IPS-20b (cell line): ENCODE measurements around the gene JMJD8.

Source experiments
- H3K27ac ChIP-seq: one replicate; pipeline ENCODE4 v1.5.1; 2013; ENCODE audit warnings: low read length
- H3K27me3 ChIP-seq: 2 replicates; pipeline ENCODE4 v1.6.1; 2013; ENCODE audit warnings: mild to moderate bottlenecking, low read length, inconsistent platforms; ENCODE audit not compliant: insufficient read depth
- H3K36me3 ChIP-seq: 2 replicates; pipeline ENCODE4 v1.6.1; 2013; ENCODE audit warnings: low read depth, mild to moderate bottlenecking, inconsistent platforms, low read length, moderate library complexity; ENCODE audit not compliant: insufficient read depth
- H3K4me1 ChIP-seq: 2 replicates; pipeline ENCODE4 v1.6.1; 2013; ENCODE audit warnings: mild to moderate bottlenecking, control low read depth, inconsistent platforms, low read length, moderate library complexity; ENCODE audit not compliant: insufficient read depth
- H3K4me3 ChIP-seq: 2 replicates; pipeline ENCODE4 v1.5.1; 2013; ENCODE audit warnings: mild to moderate bottlenecking, low read length, inconsistent platforms
- H3K9ac ChIP-seq: 2 replicates; pipeline ENCODE4 v1.6.1; 2013; ENCODE audit warnings: low read depth, mild to moderate bottlenecking, inconsistent platforms, low read length, moderate library complexity
- H3K9me3 ChIP-seq: 2 replicates; pipeline ENCODE4 v1.6.1; 2013; ENCODE audit warnings: mild to moderate bottlenecking, low read depth, low read length, inconsistent platforms; ENCODE audit not compliant: insufficient read depth

The JMJD8 gene

GRCh38 chr16:681746-682427 lies 2.2 kb downstream of the JMJD8 start:
- Histone ChIP-seq H3K9me3 (no peaks in the 10 kb centered on the region), H3K4me3 (peak overlapping the region; percentile 90; the same call in 1 of the 2 replicates), H3K27me3 (no peaks in the 10 kb centered on the region), H3K9ac (no peak overlapping the region; the same call in 1 of the 2 replicates), H3K36me3 (peaks cover 19% of the 10 kb centered on the region), H3K4me1 (no peaks in the 10 kb centered on the region), H3K27ac (no peak overlapping the region)

GRCh38 chr16:680967-681745 lies 3.0 kb downstream of the JMJD8 start:
- peak overlapping the region; percentile 90 for H3K4me3 ChIP-seq
- peaks cover 19% of the 10 kb centered on the region for H3K36me3 ChIP-seq
- H3K4me1 ChIP-seq, result no peaks in the 10 kb centered on the region
- H3K27me3 ChIP-seq, result peaks cover 3% of the 10 kb centered on the region; the same call in 1 of the 2 replicates
- H3K9ac ChIP-seq, result peak overlapping the region; percentile 80; the same call in 1 of the 2 replicates
- H3K9me3 ChIP-seq, result no peaks in the 10 kb centered on the region
- no peak overlapping the region for H3K27ac ChIP-seq

GRCh38 chr16:680625-680945 lies 3.5 kb downstream of the JMJD8 start:
- Histone ChIP-seq H3K9ac (peak overlapping the region; percentile 80; the same call in 1 of the 2 replicates), H3K27ac (no peak overlapping the region), H3K27me3 (peaks cover 8% of the 10 kb centered on the region; the same call in 1 of the 2 replicates), H3K4me1 (no peaks in the 10 kb centered on the region), H3K4me3 (peak overlapping the region; percentile 90), H3K9me3 (no peaks in the 10 kb centered on the region), H3K36me3 (peaks cover 19% of the 10 kb centered on the region)

- Histone ChIP-seq H3K9ac (peak within 1 kb of the TSS; percentile 80; the same call in 1 of the 2 replicates), H3K36me3 (peaks cover 19% of the 10 kb centered on the region), H3K27me3 (peaks cover 12% of the 10 kb centered on the region; the same call in 1 of the 2 replicates), H3K9me3 (no peaks in the 10 kb centered on the region), H3K4me3 (peak within 1 kb of the TSS; percentile 90), H3K27ac (no peak within 1 kb of the TSS), H3K4me1 (no peaks in the 10 kb centered on the region; the same call in 1 of the 2 replicates)
These were observed 4.1 kb downstream of the JMJD8 start, which contains the start of gene STUB1 for GRCh38 chr16:679814-680624. TSS of gene STUB1 (plus strand) at chr16:680410. CDS start at chr16:680526, 116 bp downstream.

GRCh38 chr16:678858-679813 lies 5.0 kb downstream of the JMJD8 start:
- H3K9ac ChIP-seq, result no peak overlapping the region
- H3K4me1 ChIP-seq, result peaks cover 3% of the 10 kb centered on the region; the same call in 1 of the 2 replicates
- peak overlapping the region; percentile 73 for H3K4me3 ChIP-seq
- H3K9me3 ChIP-seq, result no peaks in the 10 kb centered on the region
- peaks cover 19% of the 10 kb centered on the region for H3K36me3 ChIP-seq
- no peak overlapping the region for H3K27ac ChIP-seq
- H3K27me3 ChIP-seq, result peaks cover 15% of the 10 kb centered on the region; the same call in 1 of the 2 replicates

GRCh38 chr16:678209-678857 lies 5.8 kb downstream of the JMJD8 start:
- H3K27ac ChIP-seq, result no peak overlapping the region
- H3K27me3 ChIP-seq, result peaks cover 15% of the 10 kb centered on the region; the same call in 1 of the 2 replicates
- peaks cover 26% of the 10 kb centered on the region for H3K36me3 ChIP-seq
- H3K4me3 ChIP-seq, result no peak overlapping the region
- H3K9me3 ChIP-seq, result no peaks in the 10 kb centered on the region
- no peak overlapping the region for H3K9ac ChIP-seq
- H3K4me1 ChIP-seq, result peaks cover 3% of the 10 kb centered on the region; the same call in 1 of the 2 replicates

- Histone ChIP-seq H3K9ac (no peak overlapping the region), H3K27ac (no peak overlapping the region), H3K27me3 (peaks cover 15% of the 10 kb centered on the region; the same call in 1 of the 2 replicates), H3K9me3 (no peaks in the 10 kb centered on the region), H3K4me1 (peaks cover 3% of the 10 kb centered on the region; the same call in 1 of the 2 replicates), H3K4me3 (no peak overlapping the region), H3K36me3 (peaks cover 27% of the 10 kb centered on the region)
These were observed 6.6 kb downstream of the JMJD8 start for GRCh38 chr16:677316-678190.

GRCh38 chr16:676913-677312 lies 7.2 kb downstream of the JMJD8 start:
- no peaks in the 10 kb centered on the region for H3K9me3 ChIP-seq
- peaks cover 27% of the 10 kb centered on the region for H3K36me3 ChIP-seq
- no peak overlapping the region for H3K27ac ChIP-seq
- no peak overlapping the region for H3K4me3 ChIP-seq
- H3K27me3 ChIP-seq, result peaks cover 15% of the 10 kb centered on the region; the same call in 1 of the 2 replicates
- H3K9ac ChIP-seq, result no peak overlapping the region
- H3K4me1 ChIP-seq, result peaks cover 3% of the 10 kb centered on the region; the same call in 1 of the 2 replicates

GRCh38 chr16:676565-676902 lies 7.6 kb downstream of the JMJD8 start:
- no peak overlapping the region for H3K9ac ChIP-seq
- H3K27me3 ChIP-seq, result peaks cover 15% of the 10 kb centered on the region; the same call in 1 of the 2 replicates
- H3K9me3 ChIP-seq, result no peaks in the 10 kb centered on the region
- H3K4me3 ChIP-seq, result no peak overlapping the region
- H3K4me1 ChIP-seq, result peaks cover 3% of the 10 kb centered on the region; the same call in 1 of the 2 replicates
- H3K27ac ChIP-seq, result no peak overlapping the region
- H3K36me3 ChIP-seq, result peaks cover 25% of the 10 kb centered on the region
